Measurements from ENCODE around the gene CRY2. TPM values are rescaled to one million over a fixed set of nuclear protein-coding genes. Genes with fewer than 3 reads are reported as not detected.

Gene CRY2
- total and polyA plus RNA-seq, 2 experiments from 2014 or later: 9.5 to 15.4 TPM

DNA sequence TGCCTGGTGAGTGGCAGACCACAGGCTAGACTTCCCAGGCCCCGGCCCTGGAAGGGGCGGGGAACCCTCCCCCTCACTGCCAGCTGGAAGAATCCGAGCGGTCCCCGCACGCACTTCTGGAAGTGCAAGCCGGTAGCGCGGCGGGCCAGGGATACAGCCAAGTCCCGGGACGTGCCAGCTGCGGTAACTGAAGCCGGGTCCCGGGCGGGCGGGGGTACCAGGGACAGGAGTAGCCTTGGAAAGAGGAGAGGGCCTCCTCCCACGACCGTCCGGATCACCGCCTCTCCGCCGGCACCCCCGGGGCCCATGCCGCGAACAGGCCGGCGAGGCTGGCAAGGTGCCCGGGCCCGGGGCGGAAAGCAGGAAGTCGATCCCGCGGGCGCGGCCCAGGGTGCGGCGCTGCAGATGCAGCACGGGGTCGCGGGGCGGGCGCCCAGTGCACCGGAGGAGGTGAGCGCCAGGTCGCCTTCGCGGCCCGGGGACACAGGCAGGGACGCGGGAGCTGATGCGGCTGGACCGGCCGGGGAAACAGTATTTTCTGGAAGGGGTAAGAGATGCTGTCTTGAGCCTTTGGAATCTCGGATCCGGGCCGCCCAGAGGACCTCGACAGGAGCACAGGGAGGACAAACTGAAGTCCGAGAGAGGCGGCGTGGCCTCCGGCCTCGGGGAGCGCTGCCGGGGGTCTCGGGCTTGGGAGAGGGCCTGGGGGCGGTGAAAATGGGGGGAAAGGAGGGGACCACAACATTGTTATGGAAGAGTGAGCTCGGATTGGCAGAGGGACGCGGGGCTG is 43.1 kb upstream of the CRY2 start:
- Histone ChIP-seq H3K27ac (ENCODE audit: low read depth) (no peak overlapping the region), H3K4me3 (peak overlapping the region; percentile 90), H3K27me3 (ENCODE audit: insufficient read depth) (peaks cover 18% of the 10 kb centered on the region), H3K79me2 (replicated peaks; ENCODE audit: insufficient read depth) (peaks cover 11% of the 10 kb centered on the region), H3F3A (replicated peaks; ENCODE audit: low read depth) (no peaks in the 10 kb centered on the region), H3K4me2 (peak overlapping the region; percentile 98), H3K36me3 (ENCODE audit: insufficient read depth) (no peaks in the 10 kb centered on the region), H2AFZ (peak overlapping the region; percentile 100), H3K9me2 (ENCODE audit: insufficient read depth) (no peaks in the 10 kb centered on the region; the same call in 1 of the 2 replicates), H4K20me1 (replicated peaks; ENCODE audit: insufficient read depth) (no peaks in the 10 kb centered on the region), H3K4me1 (ENCODE audit: insufficient read depth) (peaks cover 3% of the 10 kb centered on the region; the same call in 1 of the 2 replicates)
- no peak overlapping the region for H3K27ac Mint-ChIP-seq
- DNase-seq (ENCODE audit: low spot score) (peak; percentile 87), ATAC-seq (peak; percentile 49)
- H3K27me3 Mint-ChIP-seq (ENCODE audit: insufficient read depth, low read depth, poor library complexity): peaks cover 32% of the 10 kb centered on the region
- H3K4me1 Mint-ChIP-seq: peaks cover 16% of the 10 kb centered on the region
- peak overlapping the region; percentile 87 for H3K4me3 Mint-ChIP-seq
- TF ChIP-seq, protein P1, sequence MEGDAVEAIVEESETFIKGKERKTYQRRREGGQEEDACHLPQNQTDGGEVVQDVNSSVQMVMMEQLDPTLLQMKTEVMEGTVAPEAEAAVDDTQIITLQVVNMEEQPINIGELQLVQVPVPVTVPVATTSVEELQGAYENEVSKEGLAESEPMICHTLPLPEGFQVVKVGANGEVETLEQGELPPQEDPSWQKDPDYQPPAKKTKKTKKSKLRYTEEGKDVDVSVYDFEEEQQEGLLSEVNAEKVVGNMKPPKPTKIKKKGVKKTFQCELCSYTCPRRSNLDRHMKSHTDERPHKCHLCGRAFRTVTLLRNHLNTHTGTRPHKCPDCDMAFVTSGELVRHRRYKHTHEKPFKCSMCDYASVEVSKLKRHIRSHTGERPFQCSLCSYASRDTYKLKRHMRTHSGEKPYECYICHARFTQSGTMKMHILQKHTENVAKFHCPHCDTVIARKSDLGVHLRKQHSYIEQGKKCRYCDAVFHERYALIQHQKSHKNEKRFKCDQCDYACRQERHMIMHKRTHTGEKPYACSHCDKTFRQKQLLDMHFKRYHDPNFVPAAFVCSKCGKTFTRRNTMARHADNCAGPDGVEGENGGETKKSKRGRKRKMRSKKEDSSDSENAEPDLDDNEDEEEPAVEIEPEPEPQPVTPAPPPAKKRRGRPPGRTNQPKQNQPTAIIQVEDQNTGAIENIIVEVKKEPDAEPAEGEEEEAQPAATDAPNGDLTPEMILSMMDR (conservative IDR thresholded peaks at IDR 0.05; ENCODE audit: low read depth in 2 of 2): no peak
- no peak for TF ChIP-seq ZNF331 (CRISPR knock-in tag; IDR thresholded peaks at IDR 0.05; ENCODE audit: low read depth)
- no peak for TF ChIP-seq CREB1 (CRISPR knock-in tag; IDR thresholded peaks at IDR 0.05; ENCODE audit: low read depth)
- no peak; the same call in 1 of the 2 replicates for TF ChIP-seq POLR2AphosphoS5 (IDR thresholded peaks at IDR 0.05; ENCODE audit: low read depth)
- no peak for TF ChIP-seq EZH2phosphoT487 (IDR thresholded peaks at IDR 0.05; ENCODE audit: unreplicated experiment)
- no peaks in the 10 kb centered on the region; the same call in 2 of the 3 replicates for H3K9me3 Mint-ChIP-seq
- peaks cover 2% of the 10 kb centered on the region; the same call in 1 of the 3 replicates for H3K36me3 Mint-ChIP-seq (ENCODE audit: low read depth)

- H3K9me2 ChIP-seq (ENCODE audit: insufficient read depth): no peaks in the 10 kb centered on the region
- H3K4me3 ChIP-seq: peak within 1 kb of the TSS; percentile 90
- ATAC-seq (peak; percentile 83), DNase-seq (ENCODE audit: low spot score) (peak; percentile 99)
- peaks cover 3% of the 10 kb centered on the region; the same call in 1 of the 2 replicates for H3K4me1 ChIP-seq (ENCODE audit: insufficient read depth)
- peak within 1 kb of the TSS; percentile 100 for H2AFZ ChIP-seq
- H3K4me3 Mint-ChIP-seq: peak within 1 kb of the TSS; percentile 87
- peaks cover 18% of the 10 kb centered on the region for H3K27me3 ChIP-seq (ENCODE audit: insufficient read depth)
- no peak within 1 kb of the TSS for H3K27ac ChIP-seq (ENCODE audit: low read depth)
- peaks cover 16% of the 10 kb centered on the region for H3K4me1 Mint-ChIP-seq
- H3K79me2 ChIP-seq (replicated peaks; ENCODE audit: insufficient read depth): peaks cover 11% of the 10 kb centered on the region
- H4K20me1 ChIP-seq (replicated peaks; ENCODE audit: insufficient read depth): no peaks in the 10 kb centered on the region
- no peak within 1 kb of the TSS for H3K27ac Mint-ChIP-seq
- no peaks in the 10 kb centered on the region for H3F3A ChIP-seq (replicated peaks; ENCODE audit: low read depth)
- H3K36me3 Mint-ChIP-seq (ENCODE audit: low read depth): peaks cover 4% of the 10 kb centered on the region; the same call in 1 of the 3 replicates
- H3K36me3 ChIP-seq (ENCODE audit: insufficient read depth): no peaks in the 10 kb centered on the region
- no peaks in the 10 kb centered on the region; the same call in 2 of the 3 replicates for H3K9me3 Mint-ChIP-seq
- peak within 1 kb of the TSS; percentile 98 for H3K4me2 ChIP-seq
- peaks cover 35% of the 10 kb centered on the region for H3K27me3 Mint-ChIP-seq (ENCODE audit: insufficient read depth, low read depth, poor library complexity)
- TF ChIP-seq JUNB (IDR thresholded peaks at IDR 0.05; ENCODE audit: unreplicated experiment): no peak
- TF ChIP-seq, protein P2, sequence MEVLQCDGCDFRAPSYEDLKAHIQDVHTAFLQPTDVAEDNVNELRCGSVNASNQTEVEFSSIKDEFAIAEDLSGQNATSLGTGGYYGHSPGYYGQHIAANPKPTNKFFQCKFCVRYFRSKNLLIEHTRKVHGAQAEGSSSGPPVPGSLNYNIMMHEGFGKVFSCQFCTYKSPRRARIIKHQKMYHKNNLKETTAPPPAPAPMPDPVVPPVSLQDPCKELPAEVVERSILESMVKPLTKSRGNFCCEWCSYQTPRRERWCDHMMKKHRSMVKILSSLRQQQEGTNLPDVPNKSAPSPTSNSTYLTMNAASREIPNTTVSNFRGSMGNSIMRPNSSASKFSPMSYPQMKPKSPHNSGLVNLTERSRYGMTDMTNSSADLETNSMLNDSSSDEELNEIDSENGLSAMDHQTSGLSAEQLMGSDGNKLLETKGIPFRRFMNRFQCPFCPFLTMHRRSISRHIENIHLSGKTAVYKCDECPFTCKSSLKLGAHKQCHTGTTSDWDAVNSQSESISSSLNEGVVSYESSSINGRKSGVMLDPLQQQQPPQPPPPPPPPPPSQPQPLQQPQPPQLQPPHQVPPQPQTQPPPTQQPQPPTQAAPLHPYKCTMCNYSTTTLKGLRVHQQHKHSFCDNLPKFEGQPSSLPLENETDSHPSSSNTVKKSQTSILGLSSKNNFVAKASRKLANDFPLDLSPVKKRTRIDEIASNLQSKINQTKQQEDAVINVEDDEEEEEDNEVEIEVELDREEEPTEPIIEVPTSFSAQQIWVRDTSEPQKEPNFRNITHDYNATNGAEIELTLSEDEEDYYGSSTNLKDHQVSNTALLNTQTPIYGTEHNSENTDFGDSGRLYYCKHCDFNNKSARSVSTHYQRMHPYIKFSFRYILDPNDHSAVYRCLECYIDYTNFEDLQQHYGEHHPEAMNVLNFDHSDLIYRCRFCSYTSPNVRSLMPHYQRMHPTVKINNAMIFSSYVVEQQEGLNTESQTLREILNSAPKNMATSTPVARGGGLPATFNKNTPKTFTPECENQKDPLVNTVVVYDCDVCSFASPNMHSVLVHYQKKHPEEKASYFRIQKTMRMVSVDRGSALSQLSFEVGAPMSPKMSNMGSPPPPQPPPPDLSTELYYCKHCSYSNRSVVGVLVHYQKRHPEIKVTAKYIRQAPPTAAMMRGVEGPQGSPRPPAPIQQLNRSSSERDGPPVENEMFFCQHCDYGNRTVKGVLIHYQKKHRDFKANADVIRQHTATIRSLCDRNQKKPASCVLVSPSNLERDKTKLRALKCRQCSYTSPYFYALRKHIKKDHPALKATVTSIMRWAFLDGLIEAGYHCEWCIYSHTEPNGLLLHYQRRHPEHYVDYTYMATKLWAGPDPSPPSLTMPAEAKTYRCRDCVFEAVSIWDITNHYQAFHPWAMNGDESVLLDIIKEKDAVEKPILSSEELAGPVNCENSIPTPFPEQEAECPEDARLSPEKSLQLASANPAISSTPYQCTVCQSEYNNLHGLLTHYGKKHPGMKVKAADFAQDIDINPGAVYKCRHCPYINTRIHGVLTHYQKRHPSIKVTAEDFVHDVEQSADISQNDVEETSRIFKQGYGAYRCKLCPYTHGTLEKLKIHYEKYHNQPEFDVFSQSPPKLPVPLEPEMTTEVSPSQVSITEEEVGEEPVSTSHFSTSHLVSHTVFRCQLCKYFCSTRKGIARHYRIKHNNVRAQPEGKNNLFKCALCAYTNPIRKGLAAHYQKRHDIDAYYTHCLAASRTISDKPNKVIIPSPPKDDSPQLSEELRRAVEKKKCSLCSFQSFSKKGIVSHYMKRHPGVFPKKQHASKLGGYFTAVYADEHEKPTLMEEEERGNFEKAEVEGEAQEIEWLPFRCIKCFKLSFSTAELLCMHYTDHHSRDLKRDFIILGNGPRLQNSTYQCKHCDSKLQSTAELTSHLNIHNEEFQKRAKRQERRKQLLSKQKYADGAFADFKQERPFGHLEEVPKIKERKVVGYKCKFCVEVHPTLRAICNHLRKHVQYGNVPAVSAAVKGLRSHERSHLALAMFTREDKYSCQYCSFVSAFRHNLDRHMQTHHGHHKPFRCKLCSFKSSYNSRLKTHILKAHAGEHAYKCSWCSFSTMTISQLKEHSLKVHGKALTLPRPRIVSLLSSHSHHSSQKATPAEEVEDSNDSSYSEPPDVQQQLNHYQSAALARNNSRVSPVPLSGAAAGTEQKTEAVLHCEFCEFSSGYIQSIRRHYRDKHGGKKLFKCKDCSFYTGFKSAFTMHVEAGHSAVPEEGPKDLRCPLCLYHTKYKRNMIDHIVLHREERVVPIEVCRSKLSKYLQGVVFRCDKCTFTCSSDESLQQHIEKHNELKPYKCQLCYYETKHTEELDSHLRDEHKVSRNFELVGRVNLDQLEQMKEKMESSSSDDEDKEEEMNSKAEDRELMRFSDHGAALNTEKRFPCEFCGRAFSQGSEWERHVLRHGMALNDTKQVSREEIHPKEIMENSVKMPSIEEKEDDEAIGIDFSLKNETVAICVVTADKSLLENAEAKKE (CRISPR knock-in tag; IDR thresholded peaks at IDR 0.05): no peak
- TF ChIP-seq CREB1 (CRISPR knock-in tag; IDR thresholded peaks at IDR 0.05; ENCODE audit: low read depth): peak; percentile 46; the same call in 1 of the 2 replicates
- TF ChIP-seq, protein P3, sequence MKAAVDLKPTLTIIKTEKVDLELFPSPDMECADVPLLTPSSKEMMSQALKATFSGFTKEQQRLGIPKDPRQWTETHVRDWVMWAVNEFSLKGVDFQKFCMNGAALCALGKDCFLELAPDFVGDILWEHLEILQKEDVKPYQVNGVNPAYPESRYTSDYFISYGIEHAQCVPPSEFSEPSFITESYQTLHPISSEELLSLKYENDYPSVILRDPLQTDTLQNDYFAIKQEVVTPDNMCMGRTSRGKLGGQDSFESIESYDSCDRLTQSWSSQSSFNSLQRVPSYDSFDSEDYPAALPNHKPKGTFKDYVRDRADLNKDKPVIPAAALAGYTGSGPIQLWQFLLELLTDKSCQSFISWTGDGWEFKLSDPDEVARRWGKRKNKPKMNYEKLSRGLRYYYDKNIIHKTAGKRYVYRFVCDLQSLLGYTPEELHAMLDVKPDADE (IDR thresholded peaks at IDR 0.05): 0 out of 2 replicates have a peak, but pooled peaks have one; percentile 29
- no peak for TF ChIP-seq NANOG (IDR thresholded peaks at IDR 0.05; ENCODE audit: borderline replicate concordance)
Observed at GRCh38 chr11:45804761-45805304, 42.4 kb upstream of the CRY2 start, which contains the start of gene SLC35C1. Gene SLC35C1, plus strand, starts transcription at chr11:45805149. Its CDS starts 653 bp downstream, at chr11:45805802.

Measured in GM23338 (cell line).